Osteocyte (in vitro differentiated cells): ENCODE results near the gene TTI1. TPM values are rescaled to one million over a fixed set of nuclear protein-coding genes. Genes with fewer than 3 reads are reported as not detected.
A peak's percentile ranks its signal among the peaks of the same experiment; 100 is the strongest.

Experiments used
- DNase-seq: peaks from one replicate; pipeline ENCODE4 v3.0.0; 2021; ENCODE audit warnings: mixed read lengths; ENCODE audit not compliant: unreplicated experiment; ENCODE audit errors: extremely low spot score
- H3K27ac Mint-ChIP-seq: one replicate; pipeline ENCODE4 v1.8.0; 2021; ENCODE audit warnings: mild to moderate bottlenecking, mixed read lengths; ENCODE audit not compliant: unreplicated experiment
- H3K27me3 Mint-ChIP-seq: one replicate; pipeline ENCODE4 v1.8.0; 2021; ENCODE audit warnings: mixed read lengths; ENCODE audit not compliant: unreplicated experiment
- H3K36me3 Mint-ChIP-seq: one replicate; pipeline ENCODE4 v1.8.0; 2021; ENCODE audit warnings: mixed read lengths; ENCODE audit not compliant: unreplicated experiment
- H3K4me1 Mint-ChIP-seq: one replicate; pipeline ENCODE4 v1.8.0; 2021; ENCODE audit warnings: mixed read lengths; ENCODE audit not compliant: unreplicated experiment
- H3K4me3 Mint-ChIP-seq: one replicate; pipeline ENCODE4 v1.8.0; 2021; ENCODE audit warnings: mild to moderate bottlenecking, moderate library complexity, mixed read lengths; ENCODE audit not compliant: unreplicated experiment
- H3K9me3 Mint-ChIP-seq: one replicate; pipeline ENCODE4 v1.8.0; 2021; ENCODE audit warnings: mixed read lengths; ENCODE audit not compliant: unreplicated experiment
- total RNA-seq: library from RNA; stranded (reverse); gene quantifications from 2 replicates; pipeline ENCODE4 v1.2.1, GENCODE V29; 2021
- TF ChIP-seq, protein P1 (sequence below): fragments of 200-600 bp; sonication (generic); IDR thresholded peaks from 2 replicates; pipeline ENCODE4 v1.5.0; 2021; ENCODE audit warnings: antibody characterized with exemption, mild to moderate bottlenecking, moderate library complexity

The TTI1 gene
- total RNA-seq, 1 donor from 2014 or later, result 16.2 TPM

DNA sequence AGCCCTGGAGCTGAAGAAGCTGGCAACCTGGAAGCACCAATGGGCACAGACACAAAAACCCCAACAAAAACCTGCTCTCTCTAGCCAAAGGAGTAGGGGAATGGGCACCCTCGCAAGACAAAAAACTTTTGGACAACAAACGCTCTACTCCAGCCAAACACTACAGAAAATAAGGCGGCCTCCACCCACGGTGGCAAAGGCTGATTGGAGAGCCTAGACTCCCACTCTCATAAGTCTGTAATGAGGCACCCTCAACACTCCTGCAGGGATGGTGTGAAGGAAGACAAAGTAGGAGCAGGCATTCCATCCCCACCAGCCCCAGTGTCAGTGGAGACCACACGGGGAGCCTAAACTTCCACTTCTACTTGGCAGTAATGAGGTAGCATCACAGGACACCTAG lies 8.8 kb downstream of the TTI1 start:
- TF ChIP-seq, protein P1, sequence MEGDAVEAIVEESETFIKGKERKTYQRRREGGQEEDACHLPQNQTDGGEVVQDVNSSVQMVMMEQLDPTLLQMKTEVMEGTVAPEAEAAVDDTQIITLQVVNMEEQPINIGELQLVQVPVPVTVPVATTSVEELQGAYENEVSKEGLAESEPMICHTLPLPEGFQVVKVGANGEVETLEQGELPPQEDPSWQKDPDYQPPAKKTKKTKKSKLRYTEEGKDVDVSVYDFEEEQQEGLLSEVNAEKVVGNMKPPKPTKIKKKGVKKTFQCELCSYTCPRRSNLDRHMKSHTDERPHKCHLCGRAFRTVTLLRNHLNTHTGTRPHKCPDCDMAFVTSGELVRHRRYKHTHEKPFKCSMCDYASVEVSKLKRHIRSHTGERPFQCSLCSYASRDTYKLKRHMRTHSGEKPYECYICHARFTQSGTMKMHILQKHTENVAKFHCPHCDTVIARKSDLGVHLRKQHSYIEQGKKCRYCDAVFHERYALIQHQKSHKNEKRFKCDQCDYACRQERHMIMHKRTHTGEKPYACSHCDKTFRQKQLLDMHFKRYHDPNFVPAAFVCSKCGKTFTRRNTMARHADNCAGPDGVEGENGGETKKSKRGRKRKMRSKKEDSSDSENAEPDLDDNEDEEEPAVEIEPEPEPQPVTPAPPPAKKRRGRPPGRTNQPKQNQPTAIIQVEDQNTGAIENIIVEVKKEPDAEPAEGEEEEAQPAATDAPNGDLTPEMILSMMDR, result no peak
- peaks cover 20% of the 10 kb centered on the region for H3K4me1 Mint-ChIP-seq
- peak overlapping the region; percentile 63 for H3K27ac Mint-ChIP-seq
- no peak overlapping the region for H3K4me3 Mint-ChIP-seq
- H3K9me3 Mint-ChIP-seq, result peaks cover 4% of the 10 kb centered on the region
- no peaks in the 10 kb centered on the region for H3K27me3 Mint-ChIP-seq
- peaks cover 12% of the 10 kb centered on the region for H3K36me3 Mint-ChIP-seq
- no peak for DNase-seq

DNA sequence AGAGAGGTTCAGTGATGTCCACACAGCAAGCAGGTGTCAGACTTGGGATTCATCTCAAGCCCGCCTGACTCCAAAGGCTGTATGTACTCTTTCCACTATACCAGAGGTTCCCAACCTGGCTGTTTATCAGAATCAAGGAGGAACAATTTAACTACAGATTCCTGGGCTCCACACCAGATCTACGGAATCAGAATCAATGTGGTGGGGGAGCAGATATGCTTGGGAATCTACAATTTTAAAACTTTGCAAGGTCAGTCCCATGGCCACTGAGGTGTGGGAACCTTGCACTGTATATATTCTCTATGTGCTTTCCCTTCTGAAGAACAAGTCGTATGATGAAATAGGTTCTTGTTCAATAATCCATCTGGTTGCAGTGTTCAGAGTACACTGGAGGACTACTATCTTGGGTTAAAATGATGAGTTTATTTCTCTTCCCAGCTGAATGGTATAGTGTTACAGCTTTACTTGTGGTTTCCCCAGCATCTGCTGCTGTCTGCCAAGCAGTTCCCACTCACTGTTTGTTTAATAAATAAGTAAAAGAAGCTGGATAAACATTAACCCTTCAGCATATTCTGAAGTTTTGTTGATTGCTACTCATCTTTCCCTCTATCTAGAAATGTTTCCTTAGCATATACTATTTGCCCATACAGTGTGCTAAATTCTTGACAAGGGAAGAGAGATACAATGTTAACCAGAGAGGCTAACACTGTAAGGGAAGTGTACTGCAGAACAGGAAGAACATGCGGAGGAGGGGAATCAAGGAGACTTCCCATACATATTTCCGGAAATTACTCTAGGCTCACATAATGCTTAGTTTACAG lies 9.9 kb downstream of the TTI1 start:
- H3K27ac Mint-ChIP-seq, result peak overlapping the region; percentile 76
- no peak for DNase-seq

DNA sequence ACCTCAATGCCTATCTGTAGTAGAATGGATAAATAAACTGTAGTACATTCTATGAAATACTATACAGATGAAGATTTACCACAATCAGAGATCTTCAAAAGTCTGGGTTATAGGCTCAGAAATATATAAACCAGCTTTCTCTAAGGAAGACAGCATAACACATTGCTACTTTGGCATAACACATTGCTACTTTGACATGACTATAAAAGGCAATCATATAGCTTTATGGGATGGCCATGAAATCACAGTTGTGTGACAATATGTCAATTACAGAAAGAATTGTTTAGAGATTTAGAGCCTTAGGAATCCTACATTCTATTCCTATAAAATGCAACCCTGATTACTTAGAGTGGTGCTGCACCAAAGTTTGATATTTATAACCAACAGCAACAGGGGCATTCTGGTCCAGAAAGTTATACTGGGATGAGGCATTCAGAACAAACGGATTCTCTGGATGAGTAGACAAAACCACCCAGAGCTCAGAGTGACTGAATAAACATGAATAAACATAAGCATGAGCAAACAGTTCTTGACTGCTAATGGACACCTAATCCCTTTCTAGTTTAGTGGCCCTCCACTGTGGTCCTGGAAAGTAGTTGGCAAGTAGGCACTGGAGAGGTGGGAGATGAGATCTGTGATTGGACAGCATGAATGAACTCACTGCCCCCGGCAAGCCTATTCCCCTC lies 12.0 kb downstream of the TTI1 start:
- Mint-ChIP-seq H3K27me3 (no peaks in the 10 kb centered on the region), H3K27ac (no peak overlapping the region), H3K9me3 (peaks cover 15% of the 10 kb centered on the region), H3K4me3 (no peak overlapping the region), H3K4me1 (peaks cover 17% of the 10 kb centered on the region), H3K36me3 (peaks cover 28% of the 10 kb centered on the region)
- TF ChIP-seq, protein P1, result no peak
- no peak for DNase-seq

More for the DNA sequence above, 9.9 kb downstream of the TTI1 start:
- TF ChIP-seq, protein P1, result no peak
- peaks cover 20% of the 10 kb centered on the region for H3K4me1 Mint-ChIP-seq
- H3K27me3 Mint-ChIP-seq, result no peaks in the 10 kb centered on the region
- peaks cover 12% of the 10 kb centered on the region for H3K36me3 Mint-ChIP-seq
- peaks cover 8% of the 10 kb centered on the region for H3K9me3 Mint-ChIP-seq
- peak overlapping the region; percentile 19 for H3K4me3 Mint-ChIP-seq

DNA sequence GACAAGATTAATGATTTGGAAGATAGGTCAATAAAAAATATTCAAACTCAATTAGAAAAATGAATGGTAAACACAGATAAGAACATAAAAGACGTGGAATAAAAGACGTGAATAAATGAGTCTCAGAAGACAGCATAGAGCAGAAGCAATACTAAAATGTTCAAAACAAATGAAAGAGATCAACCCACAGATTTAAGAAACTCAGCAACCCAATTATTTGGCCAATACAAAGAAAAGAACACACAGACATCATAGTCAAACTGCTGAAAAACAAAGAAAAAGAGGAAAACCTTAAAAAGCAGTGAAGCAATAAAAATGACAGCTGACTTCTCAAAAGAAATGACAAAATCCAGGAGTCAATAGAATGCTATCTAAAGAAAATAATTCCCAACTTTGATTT lies 14.9 kb downstream of the TTI1 start:
- Mint-ChIP-seq H3K27ac (no peak overlapping the region), H3K36me3 (peaks cover 38% of the 10 kb centered on the region), H3K27me3 (no peaks in the 10 kb centered on the region), H3K4me1 (peaks cover 5% of the 10 kb centered on the region), H3K9me3 (peaks cover 15% of the 10 kb centered on the region), H3K4me3 (no peak overlapping the region)
- TF ChIP-seq, protein P1, result no peak
- no peak for DNase-seq

DNA sequence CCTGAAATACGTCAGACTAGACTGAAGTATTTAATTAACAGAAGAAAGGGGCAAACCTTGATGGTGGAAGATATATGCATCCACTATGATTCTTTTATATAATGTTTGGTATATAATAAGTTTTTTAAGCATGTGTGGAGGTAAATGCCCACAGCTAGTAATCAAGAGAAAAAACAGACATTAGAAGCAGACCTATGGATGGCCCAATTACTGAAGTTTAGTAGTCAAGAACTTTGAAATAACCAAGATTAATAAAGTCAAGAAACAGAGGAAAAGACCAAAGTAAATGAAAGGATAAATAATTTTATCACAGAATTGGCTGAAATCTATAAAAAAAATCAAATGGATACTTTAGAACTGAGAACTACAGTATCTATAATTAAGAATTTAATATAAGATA lies 15.3 kb downstream of the TTI1 start:
- H3K27ac Mint-ChIP-seq, result no peak overlapping the region
- peaks cover 1% of the 10 kb centered on the region for H3K4me1 Mint-ChIP-seq
- peaks cover 15% of the 10 kb centered on the region for H3K9me3 Mint-ChIP-seq
- H3K4me3 Mint-ChIP-seq, result no peak overlapping the region
- H3K36me3 Mint-ChIP-seq, result peaks cover 38% of the 10 kb centered on the region
- no peaks in the 10 kb centered on the region for H3K27me3 Mint-ChIP-seq
- no peak for DNase-seq
- TF ChIP-seq, protein P1, result no peak
